ENCODE measurements around the gene EHF.

EHF gene

DNA sequence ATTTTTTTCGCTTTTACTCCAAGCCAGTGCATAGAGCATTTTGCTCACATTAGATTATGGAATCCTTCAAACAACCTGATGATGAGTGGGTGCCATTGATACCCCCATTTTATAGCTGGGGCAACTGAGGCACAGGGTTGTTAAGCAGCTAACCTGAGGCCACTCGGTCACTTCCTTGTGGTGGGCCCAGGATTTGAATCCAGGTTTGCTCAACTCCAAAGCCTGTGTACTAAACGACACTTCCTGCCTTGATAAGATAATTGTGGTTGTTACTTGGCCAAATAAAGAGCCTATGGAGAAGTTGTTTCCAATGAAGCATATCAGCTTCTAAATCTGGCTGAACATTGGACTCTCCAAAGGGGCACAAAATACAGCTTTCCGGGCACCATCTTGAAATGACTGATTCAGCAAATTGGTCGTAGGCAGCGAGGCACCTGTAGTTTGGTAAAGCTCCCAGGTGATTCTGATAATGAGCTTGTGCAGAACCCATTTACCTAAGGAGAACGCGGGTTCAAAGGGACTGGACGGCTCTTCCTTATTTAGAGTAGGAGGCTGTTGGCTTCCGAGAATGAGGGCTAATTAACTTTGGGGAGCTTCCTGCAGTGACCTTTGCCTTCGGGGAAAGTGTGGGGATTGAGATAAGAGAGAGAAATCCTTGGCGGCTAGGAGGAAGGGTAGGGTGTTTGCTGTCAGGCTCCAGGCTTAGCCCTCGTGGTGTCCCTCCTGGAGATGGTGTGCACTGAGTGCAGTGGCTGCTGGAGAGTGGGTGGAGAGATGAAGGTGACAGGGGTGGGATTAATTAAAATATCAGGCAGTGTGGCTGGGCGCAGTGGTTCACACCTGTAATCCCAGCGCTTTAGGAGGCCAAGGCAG is 17.5 kb upstream of the EHF start:
- no peak for DNase-seq

DNA sequence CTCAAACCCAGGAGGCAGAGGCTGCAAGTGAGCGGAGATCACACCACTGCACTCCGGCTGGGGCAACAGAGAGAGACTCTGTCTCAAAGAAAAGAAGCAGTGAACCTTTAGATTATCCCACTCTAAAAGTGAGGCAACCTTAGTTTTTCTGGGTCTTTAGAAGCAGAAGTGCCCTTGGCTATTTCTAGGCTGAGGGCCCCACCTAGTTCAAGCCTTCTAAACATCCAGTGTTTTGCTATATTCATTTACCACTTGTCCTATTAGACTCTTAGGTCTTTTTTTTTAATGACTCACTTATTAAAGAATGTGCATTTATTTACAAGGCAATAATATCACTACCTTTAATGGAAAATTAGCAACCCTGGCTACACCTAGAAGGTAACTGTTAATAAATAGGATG is 16.7 kb upstream of the EHF start:
- no peak for DNase-seq

DNA sequence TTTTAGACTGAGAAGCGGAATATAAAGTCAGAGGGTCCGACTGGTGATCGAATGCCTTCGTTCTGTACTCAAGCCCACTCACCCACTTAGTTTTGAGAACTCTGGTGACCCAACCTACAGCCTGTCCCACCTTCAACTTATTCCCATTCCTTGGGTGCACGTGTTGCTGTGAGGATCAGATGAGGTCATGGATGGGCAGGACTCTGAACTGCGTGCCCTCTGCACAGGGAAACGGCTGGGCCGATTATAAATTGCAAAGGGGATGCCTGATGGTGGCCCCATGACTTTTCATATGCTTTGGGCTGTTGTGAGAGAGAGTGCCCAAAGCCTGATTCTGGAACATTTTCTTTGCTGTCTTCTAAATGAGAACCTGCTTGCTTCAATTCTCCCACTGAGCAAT is 16.0 kb upstream of the EHF start:
- no peak for DNase-seq

DNA sequence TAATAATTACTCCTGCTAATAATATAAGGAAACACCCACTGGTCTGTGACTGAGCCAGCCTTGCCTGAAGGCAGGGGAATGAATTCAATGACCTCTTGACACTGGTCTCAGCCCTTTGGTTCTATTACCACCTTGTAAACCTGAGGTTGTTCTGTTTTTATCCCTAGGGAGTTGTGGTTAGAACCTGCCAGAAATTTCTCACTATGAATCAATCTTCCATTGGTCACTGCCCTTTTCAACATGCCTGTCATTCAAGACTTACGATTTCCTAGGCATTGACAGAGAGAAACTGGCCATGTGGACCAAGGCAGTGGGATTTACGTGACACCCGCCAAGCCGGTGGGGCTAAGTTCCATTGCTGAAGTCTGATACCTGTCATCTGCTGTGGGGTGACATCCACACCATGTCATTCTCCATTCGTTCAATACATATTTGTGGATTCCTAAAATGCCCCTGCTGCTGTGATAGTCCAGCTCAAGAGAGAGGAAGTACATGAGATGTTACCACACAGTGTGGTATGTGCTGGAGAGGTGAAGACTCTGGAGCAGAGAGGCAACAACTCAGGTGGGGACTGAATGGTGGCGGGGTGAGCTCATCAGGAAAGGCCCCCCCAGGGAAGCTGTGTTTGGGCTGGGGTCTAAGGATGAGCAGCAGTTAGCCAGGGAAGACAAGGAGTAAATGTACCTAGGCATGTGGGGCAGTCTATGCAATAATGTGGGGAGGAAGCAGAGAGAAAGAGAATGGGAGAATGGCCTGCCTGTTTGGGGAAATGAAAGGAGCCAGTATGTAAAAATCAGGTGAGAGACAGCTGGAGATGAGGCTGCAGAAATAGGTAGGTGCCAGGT is 15.2 kb upstream of the EHF start:
- peak; percentile 4 for DNase-seq

DNA sequence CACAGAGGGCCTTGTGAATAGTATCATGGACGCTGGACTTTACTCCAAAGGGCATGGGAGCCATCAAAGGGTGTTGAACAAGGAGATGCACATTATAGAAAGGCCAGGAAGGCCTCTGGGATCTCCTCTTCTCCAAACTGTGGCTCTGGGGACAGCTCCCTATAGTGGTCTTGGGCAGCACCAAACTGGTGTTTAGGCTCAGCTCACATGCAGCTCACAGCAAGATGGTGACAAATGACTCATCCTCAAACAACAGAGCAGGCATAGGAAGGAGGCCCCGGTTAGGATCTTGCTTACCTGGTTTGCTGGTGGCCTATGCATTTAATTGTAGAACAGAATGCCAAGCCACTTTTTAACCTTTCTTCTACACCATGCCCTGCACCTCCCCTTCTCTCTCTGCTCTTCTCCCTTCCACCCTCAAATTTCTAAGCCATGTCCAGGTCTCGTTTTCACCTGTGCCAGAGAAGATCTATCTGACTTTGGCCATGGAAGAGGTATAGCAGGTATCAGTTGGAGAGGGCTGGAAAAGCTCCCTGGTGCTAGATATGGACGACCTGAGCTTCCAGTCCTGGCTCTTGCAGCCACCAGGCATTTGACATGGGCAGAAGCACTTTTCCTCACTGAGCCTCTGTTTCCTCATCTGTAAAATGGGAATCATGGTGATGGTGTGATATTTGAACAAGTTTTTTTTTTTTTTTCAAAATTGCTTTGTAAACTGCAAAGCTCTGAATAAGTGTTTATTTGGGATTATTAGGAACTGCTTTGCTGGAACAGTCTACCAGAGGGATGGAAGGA is 14.4 kb upstream of the EHF start:
- no peak for DNase-seq

DNA sequence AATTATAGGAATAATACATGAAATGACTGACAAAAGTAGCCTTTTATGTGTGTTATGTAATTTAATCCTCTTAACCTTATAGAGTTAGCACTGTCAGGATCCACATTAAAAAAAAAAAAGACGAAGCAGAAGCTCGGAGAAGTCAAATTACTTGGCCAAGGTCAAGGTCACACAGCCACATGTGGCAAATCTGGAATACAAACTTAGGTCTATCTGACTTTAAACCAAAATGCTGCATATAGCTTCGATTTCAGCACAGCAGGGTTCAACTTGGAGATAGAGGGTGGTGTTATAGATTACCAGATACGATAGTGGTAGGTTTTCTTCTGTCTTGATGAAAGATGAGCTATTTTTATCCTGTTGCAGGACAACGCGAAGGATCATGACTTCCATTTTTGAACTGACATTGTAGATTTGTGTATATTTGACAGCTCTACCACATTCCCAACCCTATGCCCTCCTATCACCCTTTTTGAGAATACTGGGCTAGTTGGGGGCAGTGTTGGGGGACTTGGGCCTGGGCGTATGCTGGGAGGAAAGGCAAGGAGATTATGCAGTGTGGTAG is 11.6 kb upstream of the EHF start:
- DNase-seq: no peak

DNA sequence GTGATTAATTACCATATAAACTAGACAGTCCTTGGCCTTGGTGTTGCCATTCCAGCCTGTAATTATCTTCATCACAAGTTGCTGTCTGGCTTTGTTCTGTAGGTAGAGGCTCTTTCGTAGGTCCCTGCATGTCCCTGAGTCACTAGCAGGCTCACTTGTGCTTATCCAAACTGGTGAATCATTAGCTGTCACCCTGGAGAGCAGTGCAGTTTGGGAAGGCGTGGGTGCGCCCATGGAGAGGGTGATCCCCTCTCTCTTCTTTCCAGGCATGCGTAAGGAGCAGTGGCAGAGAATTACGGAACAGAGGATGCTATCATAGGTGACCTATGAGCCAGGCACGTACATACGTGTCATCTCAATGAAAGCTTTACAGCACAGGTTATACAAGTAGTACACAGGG is 11.0 kb upstream of the EHF start:
- no peak for DNase-seq

DNA sequence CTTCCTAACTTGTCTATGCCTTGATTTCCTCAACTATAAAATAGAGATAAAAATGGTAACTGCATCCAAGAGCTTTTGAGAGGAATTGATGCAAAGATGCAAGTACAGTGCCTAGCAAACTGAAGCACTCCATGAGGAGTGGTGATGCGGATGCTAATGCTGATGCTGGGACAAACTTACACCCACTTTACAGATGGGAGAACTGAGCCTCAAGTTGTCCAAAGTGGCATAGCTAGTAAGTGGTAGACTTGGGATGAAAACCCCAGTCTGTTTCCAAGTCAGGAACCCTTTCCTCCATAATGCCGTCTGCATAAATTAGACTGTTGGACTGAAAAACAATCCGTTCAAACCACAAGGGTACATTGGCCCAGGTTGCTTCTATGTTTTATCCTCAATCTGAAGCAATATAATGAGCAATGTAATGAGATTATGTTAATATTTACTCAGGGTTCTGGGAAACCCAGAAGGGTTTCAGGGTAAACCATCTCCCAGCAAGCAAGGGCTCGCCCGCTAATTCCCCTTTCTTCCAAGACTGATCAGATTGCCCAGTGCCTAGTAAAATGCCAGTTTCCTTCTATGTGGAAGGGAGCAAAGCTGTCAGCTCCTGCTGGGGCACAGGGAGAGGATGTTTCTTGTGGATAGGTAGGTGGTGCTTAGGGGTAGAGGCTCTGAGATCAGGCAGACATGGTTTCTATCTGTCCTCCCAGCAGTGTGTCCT is 10.4 kb upstream of the EHF start:
- DNase-seq: no peak

DNA sequence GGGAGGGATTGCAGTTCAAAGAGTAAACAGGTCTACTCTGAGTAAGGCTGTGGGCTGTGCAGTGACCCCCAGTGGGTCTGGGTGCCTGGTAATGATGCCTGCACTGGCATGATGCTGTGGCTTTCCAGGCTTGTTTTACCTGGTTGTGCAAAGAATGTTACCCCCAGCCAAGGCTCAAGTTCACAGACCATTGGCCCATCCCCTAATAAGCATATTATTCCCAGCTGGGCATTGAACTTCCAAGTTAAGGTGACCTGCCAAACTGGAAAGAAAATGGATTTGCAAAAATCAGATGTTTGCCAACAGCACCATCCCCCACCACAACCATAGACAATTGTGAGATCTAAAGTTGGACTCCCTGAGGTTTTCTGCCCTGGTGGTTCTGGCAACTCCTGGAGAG is 7.9 kb upstream of the EHF start:
- DNase-seq: no peak

DNA sequence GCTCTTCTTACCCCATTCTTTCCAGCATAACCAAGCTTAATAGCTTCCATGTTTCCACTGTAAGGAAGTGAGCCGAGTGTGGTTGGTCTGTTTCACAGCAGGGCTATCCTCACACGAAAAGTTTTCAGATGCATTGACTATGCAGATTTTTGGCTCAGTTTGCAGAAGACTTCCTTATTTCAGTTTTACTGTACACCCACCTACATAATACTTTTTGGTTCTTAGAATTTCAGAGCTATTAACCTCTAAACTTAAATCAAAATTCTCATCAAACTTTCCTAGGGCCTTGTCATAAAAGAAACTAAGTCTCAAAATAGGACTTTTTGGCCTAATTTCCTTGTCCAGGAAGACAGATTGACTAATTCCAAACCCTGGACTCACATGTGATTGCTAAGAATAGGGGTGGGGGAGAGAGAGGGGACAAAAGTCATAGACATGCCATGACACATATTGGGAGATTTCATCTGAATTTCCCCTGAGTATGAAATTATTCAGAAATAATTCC is 7.3 kb upstream of the EHF start:
- DNase-seq: peak; percentile 93

DNA sequence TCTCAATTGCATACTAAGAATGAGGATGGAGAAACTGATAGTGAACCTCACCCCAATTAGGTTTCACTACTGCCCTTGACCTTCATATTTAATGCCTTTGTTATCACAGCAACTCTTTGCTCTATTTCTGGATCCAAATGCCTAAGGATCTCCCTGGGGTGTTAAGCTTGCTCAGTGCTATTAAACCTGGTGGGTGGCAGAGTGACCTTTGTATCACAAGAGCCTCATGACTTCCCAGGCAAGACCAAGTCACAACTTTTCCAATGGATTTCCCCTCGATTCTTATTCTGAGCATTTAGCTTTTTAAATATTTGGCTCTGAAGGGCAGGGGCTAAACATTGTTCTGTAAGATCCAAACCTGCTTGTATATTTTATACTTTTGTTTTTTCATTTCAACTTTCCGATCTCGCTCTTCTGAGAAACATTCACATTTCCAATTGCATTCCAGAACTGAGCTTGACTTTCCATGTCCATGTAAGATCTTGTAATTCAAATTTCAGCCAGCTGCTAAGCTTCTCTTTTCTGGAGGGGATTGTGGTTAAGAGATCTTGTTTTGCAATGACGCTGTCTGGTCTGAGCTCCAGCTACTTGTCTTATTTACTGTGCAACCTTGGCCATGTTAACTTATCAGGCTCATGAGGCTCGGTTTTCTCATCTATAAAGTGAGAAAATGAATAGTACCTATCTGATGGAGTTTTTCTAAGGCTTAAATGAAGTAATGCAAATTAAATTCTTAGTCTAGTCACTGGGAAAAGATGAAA is 6.4 kb upstream of the EHF start:
- DNase-seq: peak; percentile 88

DNA sequence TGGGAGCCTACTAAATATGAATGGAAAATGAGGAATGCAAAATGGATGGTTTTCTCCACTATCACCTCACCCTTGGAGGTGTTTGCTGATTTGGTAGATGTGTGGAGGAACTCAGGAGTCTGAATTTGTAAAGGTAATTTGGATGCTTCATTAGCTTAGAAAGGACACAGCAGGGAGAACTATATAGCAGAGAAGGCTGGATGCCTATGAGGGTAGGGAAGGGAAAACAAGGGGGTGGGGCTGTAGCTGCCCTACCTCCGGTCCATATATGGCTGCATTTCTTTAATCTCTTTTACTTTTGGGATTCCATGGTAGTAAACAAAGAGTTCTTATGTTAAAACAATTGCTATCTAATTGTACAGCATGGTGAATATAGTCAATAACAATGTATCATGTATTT is 4.8 kb upstream of the EHF start:
- no peak for DNase-seq

DNA sequence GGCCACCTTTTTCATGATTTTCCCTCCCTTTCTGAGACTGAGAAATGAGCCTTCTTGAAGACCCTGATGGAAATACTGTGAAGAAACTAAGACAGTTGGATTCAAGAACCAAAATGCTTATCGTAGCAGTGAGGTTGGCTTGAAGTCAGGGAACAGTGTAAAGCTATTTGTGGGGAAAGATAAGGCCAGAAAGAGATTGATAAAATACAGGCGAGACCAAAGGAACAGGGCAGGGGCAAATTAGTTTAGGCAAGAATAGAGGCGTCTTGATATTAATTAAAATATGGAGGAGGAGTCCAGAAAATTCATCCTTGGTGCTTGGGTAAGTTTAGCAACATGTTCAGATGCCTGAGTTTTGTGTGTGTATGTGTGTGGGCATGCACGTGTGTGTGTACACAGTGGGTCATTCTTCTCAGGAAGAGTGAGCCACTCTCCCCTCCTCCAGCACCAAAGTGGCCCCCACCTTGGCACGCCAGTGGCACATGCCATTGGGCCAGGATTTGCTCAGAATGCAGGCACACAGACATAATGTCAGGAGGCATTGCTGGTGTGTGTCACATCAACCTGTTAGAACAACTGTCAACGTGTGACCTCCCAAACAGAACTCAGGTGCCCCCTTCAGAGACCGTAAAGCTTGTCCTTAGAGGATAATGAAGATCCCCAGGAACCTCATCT is 3.9 kb upstream of the EHF start:
- no peak for DNase-seq

DNA sequence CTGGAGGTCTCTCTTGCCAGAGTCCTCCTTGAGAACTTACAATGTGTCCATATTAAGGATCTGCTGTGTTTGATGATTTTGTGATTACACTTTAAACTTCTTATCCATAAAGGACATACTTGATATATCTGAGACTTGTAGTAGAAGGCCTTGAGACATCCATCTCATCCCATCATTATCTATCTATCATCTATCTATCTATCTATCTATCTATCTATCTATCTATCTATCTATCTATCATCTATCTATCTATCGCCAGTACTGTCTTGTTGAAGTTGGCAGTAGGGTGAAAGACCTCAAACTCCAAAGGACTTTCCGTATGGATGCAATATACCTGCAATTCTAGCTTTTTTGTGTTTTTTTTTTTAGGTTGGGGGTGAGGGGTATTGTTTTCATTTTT is 2.5 kb upstream of the EHF start:
- DNase-seq: no peak

DNA sequence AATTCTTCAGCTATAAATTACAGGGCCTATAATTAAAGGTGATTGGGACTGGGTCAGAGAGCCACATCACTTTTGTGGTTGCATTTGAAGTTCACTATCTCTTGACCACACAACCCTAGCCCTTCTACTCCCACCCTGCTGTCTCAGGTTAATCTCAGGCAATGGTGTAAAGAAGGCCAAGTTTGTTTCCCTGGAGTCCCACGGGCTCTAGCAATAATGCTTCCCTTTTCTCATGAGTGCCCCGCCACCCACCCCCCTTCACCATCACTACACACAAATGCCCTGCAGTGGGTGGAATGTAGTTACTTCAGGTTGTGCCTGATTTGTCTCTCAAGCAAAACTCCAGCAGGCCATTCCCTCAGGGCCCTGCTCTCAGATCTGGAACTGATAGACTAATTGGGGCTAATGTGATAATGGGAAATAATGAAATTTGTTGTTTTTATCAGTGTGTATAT is 1.8 kb upstream of the EHF start:
- no peak for DNase-seq

DNA sequence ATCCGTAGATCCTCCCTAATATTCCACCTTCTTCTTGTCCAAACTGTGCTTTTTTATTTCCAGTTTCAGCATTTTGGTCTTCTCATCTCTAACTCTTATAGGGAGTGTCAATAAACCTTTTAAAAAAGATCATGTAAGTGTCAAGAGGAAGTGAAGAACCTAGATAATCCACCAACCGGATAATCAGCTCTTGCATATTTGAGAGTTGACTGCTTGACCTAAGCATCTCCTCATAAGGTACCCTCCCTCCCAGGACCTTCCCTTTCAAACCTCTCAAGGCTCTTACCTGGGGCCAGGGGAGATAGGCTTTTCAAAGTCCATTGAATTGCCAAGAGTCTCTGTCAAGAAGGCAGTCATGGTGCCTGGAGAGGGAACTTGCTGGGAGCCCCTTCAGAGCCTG is 691 bp upstream of the EHF start:
- DNase-seq: peak; percentile 6

DNA sequence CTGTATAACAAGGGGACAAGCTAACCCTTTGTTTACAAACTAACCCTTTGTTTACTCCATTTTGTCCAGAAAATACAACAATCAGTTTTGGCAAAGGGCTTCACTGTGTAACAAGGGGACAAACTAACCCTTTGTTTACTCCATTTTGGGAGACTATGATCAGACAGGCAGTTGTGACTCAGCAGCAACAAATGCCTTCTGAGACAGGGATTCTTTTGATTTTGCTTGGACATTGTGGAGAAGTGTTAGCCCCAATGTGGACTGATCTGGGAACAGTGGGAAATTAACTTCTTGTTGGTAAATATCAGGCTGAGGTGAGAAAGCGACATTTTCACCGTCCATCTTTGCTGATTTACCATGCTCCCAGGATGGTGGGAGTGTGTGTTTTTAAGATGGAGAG is 983 bp downstream of the EHF start:
- DNase-seq: no peak

DNA sequence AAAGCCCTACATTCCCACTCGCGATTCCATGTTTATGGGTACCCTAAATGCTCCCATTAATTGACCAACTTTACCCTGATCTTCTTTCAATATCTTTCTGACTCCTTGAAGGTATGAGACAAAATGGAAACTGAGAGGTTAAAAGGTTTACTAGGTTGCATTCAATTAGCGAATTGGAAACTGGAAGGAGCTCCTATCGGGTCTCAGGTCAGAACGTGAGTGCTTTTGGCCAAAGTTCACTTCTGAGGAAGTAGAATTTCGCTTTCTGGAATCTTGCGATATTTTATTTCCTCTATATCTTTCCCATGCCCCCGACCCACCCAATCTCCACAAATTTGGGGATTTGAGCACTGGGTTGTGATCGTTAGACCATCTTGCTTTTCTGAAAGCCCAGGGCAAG is 2.6 kb downstream of the EHF start:
- DNase-seq: no peak

DNA sequence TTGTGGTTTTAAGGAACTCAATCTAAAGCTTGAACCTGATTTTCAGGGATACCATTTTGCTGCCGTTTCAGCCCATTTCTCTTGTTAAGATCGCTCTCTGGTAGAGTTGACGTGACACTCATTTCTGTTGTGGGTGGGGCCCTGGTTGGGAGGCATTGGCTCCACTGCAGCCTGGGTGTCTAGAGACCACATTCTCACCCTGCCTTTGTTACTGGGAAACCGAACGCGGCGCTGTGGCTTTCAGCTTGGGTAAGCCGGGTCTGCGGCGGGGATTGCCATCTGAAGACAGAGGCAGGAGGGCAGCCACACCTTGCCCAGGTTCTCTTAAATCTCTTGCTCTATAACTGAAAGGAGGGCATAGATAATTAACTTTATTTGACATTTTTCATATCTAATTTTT is 3.2 kb downstream of the EHF start:
- DNase-seq: no peak

DNA sequence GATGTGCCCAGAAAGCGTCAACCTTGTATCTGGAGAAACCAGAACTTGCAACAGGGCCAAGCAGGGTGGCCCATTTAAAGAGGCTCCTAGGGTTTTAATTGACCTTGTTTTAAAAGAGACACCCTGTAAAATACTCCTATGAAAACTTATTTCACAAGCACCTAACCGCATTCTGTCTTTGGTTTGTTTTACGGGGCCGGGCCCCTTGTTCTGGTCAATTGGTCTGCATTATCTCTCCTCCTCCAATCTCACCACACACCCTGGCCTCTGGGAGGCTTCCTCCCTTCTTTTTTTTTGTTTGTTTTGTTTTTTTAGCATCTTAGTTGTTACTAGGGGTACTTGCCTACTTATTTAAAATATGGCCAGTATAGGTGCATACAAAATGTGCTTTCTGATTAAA is 4.7 kb downstream of the EHF start:
- DNase-seq: no peak

DNA sequence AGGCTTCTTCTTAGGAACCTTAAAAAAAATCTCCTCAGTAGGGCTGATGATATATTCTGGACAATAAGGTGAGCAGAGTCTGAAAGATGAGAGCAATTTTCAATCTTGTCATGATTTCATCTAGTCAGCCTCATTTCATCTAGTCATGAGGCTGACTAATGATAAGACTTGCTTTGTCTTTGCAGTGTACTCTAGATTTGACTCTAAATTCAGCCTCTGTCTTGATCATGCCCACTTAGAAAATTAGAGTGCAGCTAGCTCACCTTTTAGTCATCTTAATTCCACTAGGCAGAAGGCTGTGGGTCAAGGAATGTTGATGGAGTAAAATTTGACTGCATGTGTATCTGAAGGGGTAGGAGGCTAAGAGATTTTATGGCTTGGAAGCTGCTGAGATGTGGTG is 5.5 kb downstream of the EHF start:
- no peak for DNase-seq
